Stimulated activated CD8-positive, alpha-beta memory T cell treated with anti-CD3 and anti-CD28 coated beads, Interleukin-12 subunit alpha, Interleukin-12 subunit beta, amount 100 ng/mL, for 4 hours (primary cell): ENCODE results near the gene NPHP4.

Source experiments
- DNase-seq: peaks from one replicate; pipeline ENCODE4 v3.0.0-alpha.2; 2020; ENCODE audit warnings: low read depth

Gene NPHP4

GRCh38 chr1:5828308-5828935 lies 163.8 kb downstream of the NPHP4 start:
- DNase-seq, result no peak

- no peak for DNase-seq
Observed at GRCh38 chr1:5827516-5827915, 164.7 kb downstream of the NPHP4 start.

GRCh38 chr1:5826601-5827000 lies 165.6 kb downstream of the NPHP4 start:
- DNase-seq, result no peak

GRCh38 chr1:5822726-5823125 lies 169.5 kb downstream of the NPHP4 start:
- no peak for DNase-seq

- no peak for DNase-seq
Observed at GRCh38 chr1:5822266-5822665, 170.0 kb downstream of the NPHP4 start.

GRCh38 chr1:5821540-5822176 lies 170.6 kb downstream of the NPHP4 start:
- DNase-seq, result no peak

- DNase-seq, result no peak
Observed at GRCh38 chr1:5820026-5820421, 172.2 kb downstream of the NPHP4 start.

- DNase-seq, result no peak
Observed at GRCh38 chr1:5819391-5820025, 172.7 kb downstream of the NPHP4 start.

- no peak for DNase-seq
Observed at GRCh38 chr1:5818755-5819154, 173.5 kb downstream of the NPHP4 start.

- no peak for DNase-seq
Observed at GRCh38 chr1:5815716-5816115, 176.5 kb downstream of the NPHP4 start.

- DNase-seq, result no peak
Observed at GRCh38 chr1:5815211-5815610, 177.0 kb downstream of the NPHP4 start.

- no peak for DNase-seq
Observed at GRCh38 chr1:5814046-5814619, 178.1 kb downstream of the NPHP4 start.

- DNase-seq, result no peak
Observed at GRCh38 chr1:5813480-5813879, 178.7 kb downstream of the NPHP4 start.
